B cell (primary cell): ENCODE measurements around the gene CASP9. TPM values are rescaled to one million over a fixed set of nuclear protein-coding genes. Genes with fewer than 3 reads are reported as not detected.

Source experiments
- ATAC-seq: fragments of 200-7000 bp; cut with Tn5 transposase; one replicate; pipeline ENCODE4 v1.10.0; 2021; ENCODE audit warnings: low read depth, mild to moderate bottlenecking, moderate number of reproducible peaks, moderate library complexity
- CTCF ChIA-PET: fragments of 350-600 bp; sonication (Branson Sonifier 250); formaldehyde crosslinking; loops from one replicate; lab custom pipeline; 2021; ENCODE audit warnings: antibody characterized with exemption, inconsistent platforms; lab: Charles Lee
- POLR2A ChIA-PET: fragments of 350-600 bp; sonication (Branson Sonifier 250); formaldehyde crosslinking; loops from one replicate; lab custom pipeline; 2021; ENCODE audit warnings: antibody characterized with exemption; lab: Charles Lee
- DNase-seq: peaks from one replicate; pipeline ENCODE4 v3.0.0; 2013
- H2AFZ ChIP-seq: 2 replicates; pipeline ENCODE4 v1.6.1; 2012; ENCODE audit warnings: mild to moderate bottlenecking, low read depth, low read length; ENCODE audit not compliant: insufficient read depth, poor library complexity, severe bottlenecking
- H3K27ac ChIP-seq, 2 donors: 1 replicate in 1 of 2; 2 replicates in 1 of 2; pipeline ENCODE4 v1.5.1; 2012 to 2013; ENCODE audit warnings: low read length in 2 of 2, mild to moderate bottlenecking in 2 of 2, moderate library complexity in 1 of 2
- H3K27me3 ChIP-seq, 4 experiments: fragments of 200-600 bp in 1 of 4; sonication (generic) in 1 of 4; replicated peaks in 1 of 4; 1 replicate in 2 of 4; 2 replicates in 2 of 4; pipeline versions ENCODE4 v1.6.1 to v1.7.0; 2013 to 2016; ENCODE audit warnings: low read length in 3 of 4, mild to moderate bottlenecking in 2 of 4, mixed read lengths in 1 of 4, moderate library complexity in 1 of 4; ENCODE audit not compliant: insufficient read depth in 4 of 4, control insufficient read depth in 3 of 4; ENCODE audit errors: control extremely low read depth in 1 of 4
- H3K36me3 ChIP-seq, 2 experiments: replicated peaks in 1 of 2; 1 replicate in 1 of 2; 2 replicates in 1 of 2; pipeline versions ENCODE4 v1.6.1 to v1.7.1; 2013; ENCODE audit warnings: low read length in 1 of 2; ENCODE audit not compliant: insufficient read depth in 2 of 2, control insufficient read depth in 1 of 2; ENCODE audit errors: control extremely low read depth in 1 of 2, extremely low read depth in 1 of 2
- H3K4me1 ChIP-seq, 2 donors: fragments of 200-600 bp in 1 of 2; sonication (generic) in 1 of 2; 1 replicate in 1 of 2; 2 replicates in 1 of 2; pipeline versions ENCODE4 v1.5.1 to v1.6.1; 2013 to 2017; ENCODE audit warnings: low read length in 2 of 2; ENCODE audit not compliant: control insufficient read depth in 2 of 2, insufficient read depth in 2 of 2
- H3K4me2 ChIP-seq: replicated peaks from 2 replicates; pipeline ENCODE3; 2012; ENCODE audit warnings: mild to moderate bottlenecking, low read depth, low read length; ENCODE audit not compliant: poor library complexity, severe bottlenecking
- H3K4me3 ChIP-seq, 5 experiments: fragments of 200-600 bp in 1 of 5; sonication (generic) in 1 of 5; 1 replicate in 3 of 5; 2 replicates in 2 of 5; pipeline versions ENCODE4 v1.5.1 to v1.7.0; 2011 to 2016; ENCODE audit warnings: low read length in 4 of 5, mild to moderate bottlenecking in 4 of 5, low read depth in 2 of 5, control low read depth in 1 of 5, moderate library complexity in 1 of 5; ENCODE audit not compliant: insufficient read depth in 1 of 5; ENCODE audit errors: control extremely low read depth in 1 of 5, extremely low read depth in 1 of 5
- H3K79me2 ChIP-seq: fragments of 200-600 bp; sonication (generic); one replicate; pipeline ENCODE4 v1.6.0; 2016; ENCODE audit warnings: low read length; ENCODE audit not compliant: control insufficient read depth, insufficient read depth
- H3K9ac ChIP-seq: fragments of 200-600 bp; sonication (generic); 2 replicates; pipeline ENCODE4 v1.6.1; 2017; ENCODE audit warnings: mild to moderate bottlenecking, low read length, moderate library complexity
- H3K9me3 ChIP-seq, 3 donors: one replicate each; pipeline versions ENCODE4 v1.6.1 to v1.7.1; 2013; ENCODE audit warnings: low read length in 2 of 3; ENCODE audit not compliant: control insufficient read depth in 2 of 3, insufficient read depth in 1 of 3; ENCODE audit errors: control extremely low read depth in 1 of 3
- H4K20me1 ChIP-seq: 2 replicates; pipeline ENCODE4 v1.6.0; 2012; ENCODE audit warnings: mild to moderate bottlenecking, low read length; ENCODE audit not compliant: insufficient read depth, control insufficient read depth, poor library complexity, severe bottlenecking
- H3K27ac Mint-ChIP-seq: one replicate; pipeline ENCODE4 v1.8.0; 2021; ENCODE audit warnings: mixed read lengths
- H3K27me3 Mint-ChIP-seq: one replicate; pipeline ENCODE4 v1.8.0; 2021; ENCODE audit warnings: mixed read lengths
- H3K4me1 Mint-ChIP-seq: one replicate; pipeline ENCODE4 v1.8.0; 2021; ENCODE audit warnings: mixed read lengths
- H3K4me3 Mint-ChIP-seq: one replicate; pipeline ENCODE4 v1.8.0; 2021; ENCODE audit warnings: mixed read lengths
- H3K9me3 Mint-ChIP-seq: one replicate; pipeline ENCODE4 v1.8.0; 2022; ENCODE audit warnings: mixed read lengths; ENCODE audit not compliant: insufficient read depth
- EZH2 ChIP-seq: IDR thresholded peaks from 2 replicates; pipeline ENCODE4 v1.6.1; 2012; ENCODE audit warnings: borderline replicate concordance, low read depth, mild to moderate bottlenecking, moderate library complexity, low read length; ENCODE audit not compliant: insufficient read depth, poor library complexity, severe bottlenecking
- WGBS: methylation state at CpG from one replicate; pipeline ENCODE4 v1.1.5; 2013; ENCODE audit warnings: missing lambda C conversion rate; ENCODE audit not compliant: insufficient coverage; 5-methylcytosine and 5-hydroxymethylcytosine counted together
- intact Hi-C: fragments of 100-400 bp; cut with micrococcal nuclease; formaldehyde crosslinking; loops from one replicate; pipeline ENCODE4 v1.10.0; 2022
- polyA plus RNA-seq: library from polyadenylated mRNA; depleted of rRNA; stranded (reverse); fragments of >200 nt; gene quantifications from 2 replicates; pipeline ENCODE4 v1.2.3, GENCODE V29; 2012
- total RNA-seq, 2 donors: library from RNA; stranded (reverse); fragments of 120-200 nt in 1 of 2; gene quantifications; 1 replicate in 1 of 2; 2 replicates in 1 of 2; pipeline versions ENCODE4 v1.2.3 to v1.2.4, GENCODE V29; 2013 to 2022
- TF ChIP-seq, protein P1 (sequence below): fragments of 200-600 bp; IDR thresholded peaks from one replicate; pipeline ENCODE4 v1.8.0; 2022; ENCODE audit warnings: antibody characterized with exemption, mild to moderate bottlenecking

The CASP9 gene
- total and polyA plus RNA-seq, 2 donors (not counting 1 experiment from before 2014, with no cell fraction given), result 16.8 to 22.9 TPM

DNA sequence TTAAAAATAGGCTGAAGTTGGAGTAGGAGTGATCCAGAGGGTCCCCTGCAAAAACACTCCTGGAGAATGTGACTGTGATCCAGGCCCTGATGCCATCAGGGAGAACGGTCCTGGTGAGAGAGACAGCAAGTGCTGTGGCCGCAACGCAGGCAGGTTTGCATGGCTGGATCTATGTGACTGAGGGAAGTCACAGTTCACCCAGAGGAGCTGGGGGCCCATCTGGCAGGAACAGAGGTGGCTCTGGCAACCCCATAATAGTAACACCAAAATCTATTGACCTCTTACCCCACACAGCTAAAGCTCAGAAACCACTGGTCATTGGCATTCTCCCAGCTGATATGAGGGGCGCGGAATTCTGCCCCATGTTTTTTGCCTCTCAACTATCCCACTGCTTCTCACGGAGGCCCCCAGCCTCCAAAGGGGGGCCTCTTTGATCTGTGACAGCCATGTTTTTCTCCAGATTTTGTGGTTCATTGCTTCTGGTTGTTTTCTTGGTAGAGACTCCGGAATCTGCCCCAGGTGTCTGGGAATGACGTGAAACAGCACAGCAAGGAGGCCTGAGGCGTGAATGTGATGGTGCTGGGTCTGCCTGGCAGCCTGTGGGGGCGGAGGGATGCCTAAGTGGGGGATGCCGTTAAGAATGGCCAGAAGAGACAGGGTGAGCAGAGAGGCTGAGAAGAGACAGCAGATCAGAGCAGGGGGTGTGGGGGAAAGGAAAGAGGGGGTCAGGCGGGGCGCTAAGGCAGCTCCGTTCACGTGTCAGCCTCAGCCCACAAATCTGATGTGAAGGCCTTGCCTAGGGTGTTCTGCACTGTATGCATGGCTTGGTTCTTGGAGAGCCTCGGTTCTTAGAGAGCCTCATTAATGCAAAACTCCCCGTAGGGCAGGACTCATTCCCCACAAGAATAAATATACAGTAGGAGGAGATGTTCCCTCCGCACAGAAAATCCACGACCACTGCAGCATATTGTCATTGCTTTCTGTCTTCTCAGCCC is 23.5 kb downstream of the CASP9 start:
- TF ChIP-seq, protein P1, sequence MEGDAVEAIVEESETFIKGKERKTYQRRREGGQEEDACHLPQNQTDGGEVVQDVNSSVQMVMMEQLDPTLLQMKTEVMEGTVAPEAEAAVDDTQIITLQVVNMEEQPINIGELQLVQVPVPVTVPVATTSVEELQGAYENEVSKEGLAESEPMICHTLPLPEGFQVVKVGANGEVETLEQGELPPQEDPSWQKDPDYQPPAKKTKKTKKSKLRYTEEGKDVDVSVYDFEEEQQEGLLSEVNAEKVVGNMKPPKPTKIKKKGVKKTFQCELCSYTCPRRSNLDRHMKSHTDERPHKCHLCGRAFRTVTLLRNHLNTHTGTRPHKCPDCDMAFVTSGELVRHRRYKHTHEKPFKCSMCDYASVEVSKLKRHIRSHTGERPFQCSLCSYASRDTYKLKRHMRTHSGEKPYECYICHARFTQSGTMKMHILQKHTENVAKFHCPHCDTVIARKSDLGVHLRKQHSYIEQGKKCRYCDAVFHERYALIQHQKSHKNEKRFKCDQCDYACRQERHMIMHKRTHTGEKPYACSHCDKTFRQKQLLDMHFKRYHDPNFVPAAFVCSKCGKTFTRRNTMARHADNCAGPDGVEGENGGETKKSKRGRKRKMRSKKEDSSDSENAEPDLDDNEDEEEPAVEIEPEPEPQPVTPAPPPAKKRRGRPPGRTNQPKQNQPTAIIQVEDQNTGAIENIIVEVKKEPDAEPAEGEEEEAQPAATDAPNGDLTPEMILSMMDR, result no peak
- no peak for TF ChIP-seq EZH2
- 94% methylated on average over 18 of the region's 19 CpGs for WGBS
- Histone ChIP-seq H3K9me3 (peaks cover 0 to 3% (median 0%) of the 10 kb centered on the region in 3 donors), H3K27me3 (no peaks in the 10 kb centered on the region), H4K20me1 (no peaks in the 10 kb centered on the region), H3K4me1 (no peaks in the 10 kb centered on the region), H3K9ac (no peak overlapping the region), H3K4me3 (no peak overlapping the region), H3K4me2 (no peak overlapping the region), H3K27ac (no peak overlapping the region), H2AFZ (no peak overlapping the region), H3K36me3 (peaks cover 0 to 33% of the 10 kb centered on the region in 2 experiments), H3K79me2 (no peaks in the 10 kb centered on the region)
- DNase-seq (no peak), ATAC-seq (no peak)
- Mint-ChIP-seq H3K4me1 (no peaks in the 10 kb centered on the region), H3K9me3 (no peaks in the 10 kb centered on the region), H3K27ac (no peak overlapping the region), H3K4me3 (no peak overlapping the region), H3K27me3 (no peaks in the 10 kb centered on the region)
- ChIA-PET CTCF (interaction anchor here (0.8 to 1.5 kb wide), 3 partner anchors 35 to 237 kb away, joined by 3 to 8 read pairs (median 3); no protein-coding TSS in a partner anchor), POLR2A (no interaction called here)
- intact Hi-C loops, result no loop called here

DNA sequence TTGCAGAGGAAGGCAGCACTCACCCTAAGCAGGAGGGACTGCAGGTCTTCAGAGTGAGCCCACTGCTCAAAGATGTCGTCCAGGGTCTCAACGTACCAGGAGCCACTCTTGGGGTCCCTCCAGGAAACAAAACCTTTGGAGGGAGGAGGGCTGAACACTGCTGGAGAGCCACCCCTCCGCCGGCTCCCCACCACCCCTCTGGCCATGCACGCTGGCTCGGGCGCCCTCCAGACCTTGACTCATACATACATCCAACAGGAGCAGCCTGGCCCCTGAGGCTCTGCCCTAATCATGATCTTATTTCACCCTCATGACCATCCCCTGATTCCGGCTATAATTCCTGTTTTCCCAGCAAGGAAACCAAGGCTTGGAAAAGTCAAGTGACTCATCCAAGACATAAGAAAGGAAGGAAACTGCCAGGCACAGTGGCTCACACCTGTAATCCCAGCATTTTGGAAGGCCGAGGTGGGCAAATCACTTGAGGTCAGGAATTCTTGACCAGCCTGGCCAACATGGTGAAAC is 30.1 kb downstream of the CASP9 start:
- H3K27ac Mint-ChIP-seq, result no peak overlapping the region
- CTCF ChIA-PET, result no interaction called here
- TF ChIP-seq, protein P1, result no peak
- TF ChIP-seq EZH2, result no peak

More for the DNA sequence above, 30.1 kb downstream of the CASP9 start:
- H3K9ac ChIP-seq, result no peak overlapping the region
- H3K27me3 ChIP-seq, result no peaks in the 10 kb centered on the region
- Mint-ChIP-seq H3K9me3 (no peaks in the 10 kb centered on the region), H3K4me1 (no peaks in the 10 kb centered on the region), H3K4me3 (no peak overlapping the region), H3K27me3 (no peaks in the 10 kb centered on the region)
- no peak overlapping the region for H3K4me3 ChIP-seq
- 98% methylated on average over 8 of the region's 9 CpGs for WGBS
- DNase-seq (no peak), ATAC-seq (no peak)
- H3K79me2 ChIP-seq, result no peaks in the 10 kb centered on the region
- no peaks in the 10 kb centered on the region for H4K20me1 ChIP-seq
- H3K4me2 ChIP-seq, result no peak overlapping the region
- H3K4me1 ChIP-seq, result no peaks in the 10 kb centered on the region
- intact Hi-C loops, result no loop called here
- H2AFZ ChIP-seq, result no peak overlapping the region
- H3K36me3 ChIP-seq, result peaks cover 6 to 40% of the 10 kb centered on the region in 2 experiments
- H3K9me3 ChIP-seq, result peaks cover 0 to 3% (median 0%) of the 10 kb centered on the region in 3 donors
- POLR2A ChIA-PET, result no interaction called here
- H3K27ac ChIP-seq, result no peak overlapping the region
